LNCaP clone FGC (cell line): ENCODE data around the gene BMS1.
A peak's percentile ranks its signal among the peaks of the same experiment; 100 is the strongest.

Experiments used
- DNase-seq: peaks from one replicate; pipeline ENCODE4 v3.0.0-alpha.2; 2011; ENCODE audit warnings: low read depth
- H3K4me3 ChIP-seq: 2 replicates; pipeline ENCODE4 v1.5.1; 2011; ENCODE audit warnings: mild to moderate bottlenecking, low read depth, low read length, control low read depth
- TF ChIP-seq, protein P1 (sequence below): IDR thresholded peaks from 2 replicates; pipeline ENCODE4 v1.5.1; 2012; ENCODE audit warnings: mild to moderate bottlenecking; ENCODE audit not compliant: control insufficient read depth, insufficient read depth; ENCODE audit errors: extremely low read depth

Gene BMS1

DNA sequence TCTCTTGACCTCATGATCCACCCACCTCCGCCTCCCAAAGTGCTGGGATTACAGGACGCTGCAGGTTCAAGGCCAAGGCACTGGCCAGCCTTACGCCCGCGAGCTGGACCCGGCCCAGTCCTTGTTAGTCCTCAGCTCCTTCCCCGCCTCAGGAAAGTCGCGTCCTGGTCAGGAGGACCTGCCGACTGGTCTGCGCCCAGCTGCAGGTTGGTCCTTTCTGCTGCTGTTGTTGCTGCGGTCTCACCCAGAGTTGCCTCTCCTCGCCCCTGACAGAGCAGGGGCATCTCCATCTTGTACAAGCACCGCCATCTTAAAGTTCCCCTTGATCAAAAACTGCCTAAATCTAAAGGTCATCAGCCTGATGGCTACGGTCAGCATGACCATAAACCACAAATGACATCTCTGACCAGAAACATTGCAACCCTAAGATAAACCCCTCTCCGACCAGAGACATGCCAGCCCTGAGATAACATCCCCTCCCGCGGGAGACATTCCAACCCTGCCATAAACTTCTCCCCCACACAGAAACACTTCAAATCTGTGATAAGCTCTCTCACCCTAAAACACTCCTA is 13.9 kb upstream of the BMS1 start:
- H3K4me3 ChIP-seq: no peak overlapping the region
- DNase-seq: no peak
- TF ChIP-seq, protein P1, sequence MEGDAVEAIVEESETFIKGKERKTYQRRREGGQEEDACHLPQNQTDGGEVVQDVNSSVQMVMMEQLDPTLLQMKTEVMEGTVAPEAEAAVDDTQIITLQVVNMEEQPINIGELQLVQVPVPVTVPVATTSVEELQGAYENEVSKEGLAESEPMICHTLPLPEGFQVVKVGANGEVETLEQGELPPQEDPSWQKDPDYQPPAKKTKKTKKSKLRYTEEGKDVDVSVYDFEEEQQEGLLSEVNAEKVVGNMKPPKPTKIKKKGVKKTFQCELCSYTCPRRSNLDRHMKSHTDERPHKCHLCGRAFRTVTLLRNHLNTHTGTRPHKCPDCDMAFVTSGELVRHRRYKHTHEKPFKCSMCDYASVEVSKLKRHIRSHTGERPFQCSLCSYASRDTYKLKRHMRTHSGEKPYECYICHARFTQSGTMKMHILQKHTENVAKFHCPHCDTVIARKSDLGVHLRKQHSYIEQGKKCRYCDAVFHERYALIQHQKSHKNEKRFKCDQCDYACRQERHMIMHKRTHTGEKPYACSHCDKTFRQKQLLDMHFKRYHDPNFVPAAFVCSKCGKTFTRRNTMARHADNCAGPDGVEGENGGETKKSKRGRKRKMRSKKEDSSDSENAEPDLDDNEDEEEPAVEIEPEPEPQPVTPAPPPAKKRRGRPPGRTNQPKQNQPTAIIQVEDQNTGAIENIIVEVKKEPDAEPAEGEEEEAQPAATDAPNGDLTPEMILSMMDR: no peak

DNA sequence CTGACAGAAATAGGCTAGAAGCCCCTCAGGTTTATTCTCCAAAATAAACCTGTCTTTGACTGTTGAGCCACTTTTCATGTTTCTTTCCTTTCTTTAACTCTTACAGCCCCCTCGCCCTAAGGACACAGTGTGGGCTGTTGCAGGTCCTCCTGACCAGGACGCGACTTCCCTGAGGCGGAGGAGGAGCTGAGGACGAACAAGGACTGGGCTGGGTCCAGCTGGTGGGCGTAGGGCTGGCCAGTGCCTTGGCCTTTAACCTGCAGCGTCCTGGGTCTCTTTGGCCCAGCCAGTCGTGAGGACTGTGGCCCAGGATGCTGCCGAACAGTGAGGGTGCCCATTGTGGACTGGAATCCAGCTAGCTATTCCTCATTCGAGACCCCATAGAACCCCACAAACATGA is 13.4 kb upstream of the BMS1 start:
- DNase-seq: no peak
- H3K4me3 ChIP-seq: no peak overlapping the region
- TF ChIP-seq, protein P1: no peak

DNA sequence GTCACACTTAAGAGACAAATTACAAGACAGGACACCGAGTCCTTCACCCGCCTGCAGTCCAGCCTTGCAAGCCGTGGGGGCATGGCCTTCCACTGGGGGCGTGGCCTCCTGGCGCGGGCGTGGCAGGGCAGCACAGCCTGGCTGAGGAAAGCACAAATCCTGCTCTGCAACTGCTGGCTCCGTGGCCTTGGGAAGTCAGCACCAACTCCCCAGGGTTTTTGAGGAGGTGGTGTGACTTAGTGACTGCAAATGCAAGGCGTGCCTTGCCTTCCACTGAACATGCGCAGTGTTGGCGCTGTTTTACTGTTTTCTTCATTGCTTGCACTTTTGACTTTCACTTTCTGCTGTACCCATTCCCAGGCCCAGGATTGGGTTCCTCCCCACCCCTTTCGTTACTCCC is 12.9 kb upstream of the BMS1 start:
- TF ChIP-seq, protein P1: no peak
- H3K4me3 ChIP-seq: peak overlapping the region; percentile 25; the same call in 1 of the 2 replicates
- DNase-seq: peak; percentile 88

DNA sequence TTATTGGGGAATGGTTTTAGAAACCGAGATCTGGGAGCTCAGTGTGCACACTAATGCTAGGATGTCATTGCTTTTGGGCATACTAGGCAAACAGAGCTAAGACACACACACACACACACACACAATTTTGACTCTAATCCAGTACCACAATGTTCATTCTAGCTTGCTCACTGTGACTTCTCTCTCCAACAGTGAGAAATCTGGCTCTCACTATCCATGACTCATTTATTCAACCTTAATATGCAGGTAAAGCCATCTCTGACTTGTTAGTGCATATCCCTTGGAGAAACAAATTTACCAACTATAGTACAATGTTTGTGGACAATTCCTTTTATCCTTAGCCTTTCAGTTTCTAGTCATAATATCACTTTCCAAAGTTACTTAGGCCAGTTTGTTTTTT is 5.9 kb upstream of the BMS1 start:
- no peak overlapping the region for H3K4me3 ChIP-seq
- TF ChIP-seq, protein P1: no peak
- no peak for DNase-seq

DNA sequence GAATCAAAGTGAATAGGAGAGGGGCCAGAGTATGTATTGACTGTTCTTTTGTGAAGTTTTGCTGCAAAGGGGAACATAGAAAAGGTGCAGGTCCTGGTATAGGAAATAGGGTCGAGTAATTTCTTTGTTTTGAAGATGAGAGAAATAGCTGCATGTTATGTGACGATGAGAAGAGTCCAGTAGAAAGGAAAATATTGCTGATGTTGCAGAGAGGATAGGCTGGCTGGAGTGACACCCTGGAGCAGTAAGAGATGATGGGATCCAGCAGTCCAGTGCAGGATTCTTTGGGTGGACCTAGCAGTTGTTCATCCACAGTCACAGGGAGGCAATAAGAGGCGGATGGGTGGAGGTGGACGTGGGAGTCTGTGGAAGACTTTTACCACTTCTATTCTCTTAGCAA is 2.1 kb upstream of the BMS1 start:
- TF ChIP-seq, protein P1: no peak
- H3K4me3 ChIP-seq: no peak overlapping the region

DNA sequence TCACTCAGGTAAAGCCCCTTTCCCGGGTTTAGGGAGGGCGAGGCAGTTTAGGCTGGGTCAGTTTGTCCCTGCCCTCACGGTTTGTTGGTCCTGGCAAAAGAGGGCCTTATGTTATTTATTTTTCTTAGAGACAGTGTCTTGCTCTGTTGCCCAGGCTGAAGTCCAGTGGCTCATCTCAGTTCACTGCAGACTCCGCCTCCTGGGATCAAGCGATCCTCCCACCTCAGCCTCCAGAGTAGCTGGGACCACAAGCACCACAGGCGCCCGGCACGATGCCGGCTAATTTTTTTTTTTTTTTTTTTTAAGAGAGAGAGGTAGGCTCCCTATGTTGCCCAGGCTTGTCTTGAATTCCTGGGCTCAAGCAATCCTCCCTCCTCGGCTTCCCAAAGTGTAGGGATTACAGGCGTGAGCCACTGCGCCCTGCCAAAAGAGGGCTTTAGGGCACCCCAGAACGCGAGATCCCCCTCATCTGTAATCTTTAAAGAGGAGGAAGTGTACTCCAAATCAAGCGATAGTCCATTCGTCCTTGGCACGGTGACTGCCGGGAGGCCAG is 626 bp upstream of the BMS1 start:
- TF ChIP-seq, protein P1: no peak
- peak overlapping the region; percentile 75 for H3K4me3 ChIP-seq
- DNase-seq: no peak

More for the DNA sequence above, 2.1 kb upstream of the BMS1 start:
- DNase-seq: no peak

DNA sequence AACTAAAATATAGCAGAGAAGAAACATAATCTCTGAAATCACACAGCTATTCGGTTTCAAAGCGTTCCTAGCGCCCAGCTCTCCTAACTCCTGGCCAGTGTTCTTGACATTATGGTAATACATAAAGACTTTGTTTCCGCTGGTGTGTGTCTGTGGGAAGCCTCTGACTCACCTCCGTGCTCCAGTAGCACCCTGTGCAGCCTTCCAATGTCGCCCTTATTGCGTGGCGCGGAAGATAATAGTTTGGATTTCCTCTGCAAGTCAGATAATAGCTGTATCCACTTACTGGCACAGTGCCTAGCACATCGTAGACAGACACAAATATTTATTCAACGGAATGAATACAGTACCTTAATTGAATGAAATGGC is 570 bp downstream of the BMS1 start:
- TF ChIP-seq, protein P1: no peak
- peak; percentile 46 for DNase-seq
- peak overlapping the region; percentile 75 for H3K4me3 ChIP-seq
